ENCODE measurements around the gene CSTF3.
A peak's percentile ranks its signal among the peaks of the same experiment; 100 is the strongest.
"Not testable (repeated sequence)": the region's sequence is repeated elsewhere in the genome, so short reads cannot be mapped to it uniquely, and the experiment has no call there.

Gene CSTF3

GRCh38 chr11:33072465-33072864 is 88.8 kb downstream of the CSTF3 start:
- DNase-seq = no peak

GRCh38 chr11:33068611-33069340 is 92.5 kb downstream of the CSTF3 start:
- DNase-seq = no peak

- no peak for DNase-seq
Measured at GRCh38 chr11:33067294-33067693, 94.0 kb downstream of the CSTF3 start.

GRCh38 chr11:33065445-33066178 is 95.7 kb downstream of the CSTF3 start:
- peak; percentile 73 for DNase-seq

- no peak for DNase-seq
Measured at GRCh38 chr11:33064866-33065265, 96.4 kb downstream of the CSTF3 start.

GRCh38 chr11:33064033-33064825 is 97.1 kb downstream of the CSTF3 start:
- DNase-seq = no peak

- DNase-seq = peak; percentile 4
Measured at GRCh38 chr11:33063326-33063881, 97.9 kb downstream of the CSTF3 start.

- no peak for DNase-seq
Measured at GRCh38 chr11:33062137-33062536, 99.1 kb downstream of the CSTF3 start.

- DNase-seq = no peak
Measured at GRCh38 chr11:33060271-33060670, 101.0 kb downstream of the CSTF3 start.

GRCh38 chr11:33059331-33060007 is 101.8 kb downstream of the CSTF3 start:
- DNase-seq = no peak

- DNase-seq = no peak
Measured at GRCh38 chr11:33057284-33057683, 104.0 kb downstream of the CSTF3 start.

- no peak for DNase-seq
Measured at GRCh38 chr11:33055375-33055774, 105.9 kb downstream of the CSTF3 start.

GRCh38 chr11:33052231-33052630 is 109.0 kb downstream of the CSTF3 start:
- DNase-seq = no peak

- DNase-seq = not testable (repeated sequence)
Measured at GRCh38 chr11:33049565-33050408, 111.5 kb downstream of the CSTF3 start.

- DNase-seq = not testable (repeated sequence)
Measured at GRCh38 chr11:33048701-33049100, 112.6 kb downstream of the CSTF3 start.

- no peak for DNase-seq
Measured at GRCh38 chr11:33045551-33046255, 115.6 kb downstream of the CSTF3 start.

- DNase-seq = no peak
Measured at GRCh38 chr11:33044285-33044756, 117.0 kb downstream of the CSTF3 start.

- DNase-seq = no peak
Measured at GRCh38 chr11:33043221-33043830, 118.0 kb downstream of the CSTF3 start.

GRCh38 chr11:33040862-33041453 is 120.3 kb downstream of the CSTF3 start:
- DNase-seq = no peak

Measured in CD4-positive, alpha-beta T cell treated with Interleukin-12 subunit alpha and Interleukin-12 subunit beta, for 1 hour (primary cell).